Measurements from ENCODE around the gene ANO4.
A peak's percentile ranks its signal among the peaks of the same experiment; 100 is the strongest.

Gene ANO4

GRCh38 chr12:100794441-100795173 is at the start of gene ANO4:
Gene ANO4, plus strand, starts transcription at chr12:100794776. Its CDS starts 107,010 bp downstream, at chr12:100901786.
- peak; percentile 77 for DNase-seq

- no peak for DNase-seq
These were observed 49.1 kb upstream of the ANO4 start for GRCh38 chr12:100745378-100746071.

- no peak for DNase-seq
These were observed 41.7 kb upstream of the ANO4 start for GRCh38 chr12:100752841-100753240.

GRCh38 chr12:100753837-100754236 is 40.7 kb upstream of the ANO4 start:
- DNase-seq, result no peak

- peak; percentile 66 for DNase-seq
These were observed 39.4 kb upstream of the ANO4 start for GRCh38 chr12:100755186-100755585.

- DNase-seq, result peak; percentile 63
These were observed 36.5 kb upstream of the ANO4 start for GRCh38 chr12:100758083-100758482.

GRCh38 chr12:100767371-100767770 is 27.2 kb upstream of the ANO4 start:
- DNase-seq, result no peak

- DNase-seq, result peak; percentile 48
These were observed 26.6 kb upstream of the ANO4 start for GRCh38 chr12:100767950-100768349.

- DNase-seq, result no peak
These were observed 15.5 kb upstream of the ANO4 start for GRCh38 chr12:100778967-100779590.

- DNase-seq, result peak; percentile 8
These were observed 5.4 kb upstream of the ANO4 start for GRCh38 chr12:100789146-100789545.

- DNase-seq, result no peak
These were observed 4.6 kb upstream of the ANO4 start for GRCh38 chr12:100789975-100790374.

- DNase-seq, result no peak
These were observed 4.0 kb upstream of the ANO4 start for GRCh38 chr12:100790552-100790951.

- no peak for DNase-seq
These were observed 1.4 kb upstream of the ANO4 start for GRCh38 chr12:100793182-100793581.

- DNase-seq, result peak; percentile 60
These were observed 711 bp downstream of the ANO4 start for GRCh38 chr12:100795174-100795799.

- no peak for DNase-seq
These were observed 1.2 kb downstream of the ANO4 start for GRCh38 chr12:100795800-100796179.

- no peak for DNase-seq
These were observed 2.0 kb downstream of the ANO4 start for GRCh38 chr12:100796621-100797020.

- DNase-seq, result peak; percentile 9
These were observed 2.7 kb downstream of the ANO4 start for GRCh38 chr12:100797246-100797645.

GRCh38 chr12:100797786-100798185 is 3.2 kb downstream of the ANO4 start:
- no peak for DNase-seq

- DNase-seq, result peak; percentile 80
These were observed 3.9 kb downstream of the ANO4 start for GRCh38 chr12:100798286-100799160.

- DNase-seq, result no peak
These were observed 5.2 kb downstream of the ANO4 start for GRCh38 chr12:100799770-100800169.

GRCh38 chr12:100800723-100801122 is 6.1 kb downstream of the ANO4 start:
- no peak for DNase-seq

- peak; percentile 19 for DNase-seq
These were observed 6.7 kb downstream of the ANO4 start for GRCh38 chr12:100801320-100801719.

GRCh38 chr12:100808777-100809176 is 14.2 kb downstream of the ANO4 start:
- no peak for DNase-seq

Data from NCI-H69 (cell line).